GM18907 (cell line): ENCODE data around the gene KAT6B.
A peak's percentile ranks its signal among the peaks of the same experiment; 100 is the strongest.
"Not testable (repeated sequence)": the region's sequence is repeated elsewhere in the genome, so short reads cannot be mapped to it uniquely, and the experiment has no call there.

ENCODE experiments used
- ATAC-seq: cut with Tn5 transposase; IDR thresholded peaks from one replicate; pipeline ENCODE4 v1.9.1; 2021; ENCODE audit warnings: mild to moderate bottlenecking, moderate library complexity; ENCODE audit not compliant: unreplicated experiment

KAT6B gene

GRCh38 chr10:75030371-75030770, 204.0 kb downstream of the KAT6B start:
- ATAC-seq = no peak

GRCh38 chr10:75032119-75032518, 205.7 kb downstream of the KAT6B start:
- ATAC-seq = no peak

- ATAC-seq = no peak
Observed at GRCh38 chr10:75032813-75033212, 206.4 kb downstream of the KAT6B start.

GRCh38 chr10:75033399-75034130, 207.2 kb downstream of the KAT6B start:
- ATAC-seq = no peak

- ATAC-seq = no peak
Observed at GRCh38 chr10:75034131-75034512, 207.7 kb downstream of the KAT6B start.

GRCh38 chr10:75034714-75035258, 208.4 kb downstream of the KAT6B start:
- no peak for ATAC-seq

- peak; percentile 48 for ATAC-seq
Observed at GRCh38 chr10:75035975-75036708, 209.7 kb downstream of the KAT6B start.

- no peak for ATAC-seq
Observed at GRCh38 chr10:75037171-75038153, 211.1 kb downstream of the KAT6B start.

GRCh38 chr10:75038335-75038734, 211.9 kb downstream of the KAT6B start:
- no peak for ATAC-seq

- no peak for ATAC-seq
Observed at GRCh38 chr10:75040576-75040975, 214.2 kb downstream of the KAT6B start.

- no peak for ATAC-seq
Observed at GRCh38 chr10:75042292-75042974, 216.0 kb downstream of the KAT6B start.

GRCh38 chr10:75043256-75044131, 217.1 kb downstream of the KAT6B start:
- no peak for ATAC-seq

- ATAC-seq = no peak
Observed at GRCh38 chr10:75048669-75049098, 222.3 kb downstream of the KAT6B start.

- no peak for ATAC-seq
Observed at GRCh38 chr10:75049316-75050148, 223.1 kb downstream of the KAT6B start.

- ATAC-seq = no peak
Observed at GRCh38 chr10:75050149-75050919, 223.9 kb downstream of the KAT6B start.

GRCh38 chr10:75051308-75051707, 224.9 kb downstream of the KAT6B start:
- ATAC-seq = no peak

GRCh38 chr10:75055896-75056406, 229.6 kb downstream of the KAT6B start:
- not testable (repeated sequence) for ATAC-seq
